Measurements from ENCODE around the gene ANO9. TPM values are rescaled to one million over a fixed set of nuclear protein-coding genes. Genes with fewer than 3 reads are reported as not detected.

ANO9 gene, protein sequence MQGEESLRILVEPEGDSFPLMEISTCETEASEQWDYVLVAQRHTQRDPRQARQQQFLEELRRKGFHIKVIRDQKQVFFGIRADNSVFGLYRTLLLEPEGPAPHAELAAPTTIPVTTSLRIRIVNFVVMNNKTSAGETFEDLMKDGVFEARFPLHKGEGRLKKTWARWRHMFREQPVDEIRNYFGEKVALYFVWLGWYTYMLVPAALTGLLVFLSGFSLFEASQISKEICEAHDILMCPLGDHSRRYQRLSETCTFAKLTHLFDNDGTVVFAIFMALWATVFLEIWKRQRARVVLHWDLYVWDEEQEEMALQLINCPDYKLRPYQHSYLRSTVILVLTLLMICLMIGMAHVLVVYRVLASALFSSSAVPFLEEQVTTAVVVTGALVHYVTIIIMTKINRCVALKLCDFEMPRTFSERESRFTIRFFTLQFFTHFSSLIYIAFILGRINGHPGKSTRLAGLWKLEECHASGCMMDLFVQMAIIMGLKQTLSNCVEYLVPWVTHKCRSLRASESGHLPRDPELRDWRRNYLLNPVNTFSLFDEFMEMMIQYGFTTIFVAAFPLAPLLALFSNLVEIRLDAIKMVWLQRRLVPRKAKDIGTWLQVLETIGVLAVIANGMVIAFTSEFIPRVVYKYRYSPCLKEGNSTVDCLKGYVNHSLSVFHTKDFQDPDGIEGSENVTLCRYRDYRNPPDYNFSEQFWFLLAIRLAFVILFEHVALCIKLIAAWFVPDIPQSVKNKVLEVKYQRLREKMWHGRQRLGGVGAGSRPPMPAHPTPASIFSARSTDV
- 10 to 100 TPM; 88.2 to 94.2 TPM for total RNA-seq

DNA sequence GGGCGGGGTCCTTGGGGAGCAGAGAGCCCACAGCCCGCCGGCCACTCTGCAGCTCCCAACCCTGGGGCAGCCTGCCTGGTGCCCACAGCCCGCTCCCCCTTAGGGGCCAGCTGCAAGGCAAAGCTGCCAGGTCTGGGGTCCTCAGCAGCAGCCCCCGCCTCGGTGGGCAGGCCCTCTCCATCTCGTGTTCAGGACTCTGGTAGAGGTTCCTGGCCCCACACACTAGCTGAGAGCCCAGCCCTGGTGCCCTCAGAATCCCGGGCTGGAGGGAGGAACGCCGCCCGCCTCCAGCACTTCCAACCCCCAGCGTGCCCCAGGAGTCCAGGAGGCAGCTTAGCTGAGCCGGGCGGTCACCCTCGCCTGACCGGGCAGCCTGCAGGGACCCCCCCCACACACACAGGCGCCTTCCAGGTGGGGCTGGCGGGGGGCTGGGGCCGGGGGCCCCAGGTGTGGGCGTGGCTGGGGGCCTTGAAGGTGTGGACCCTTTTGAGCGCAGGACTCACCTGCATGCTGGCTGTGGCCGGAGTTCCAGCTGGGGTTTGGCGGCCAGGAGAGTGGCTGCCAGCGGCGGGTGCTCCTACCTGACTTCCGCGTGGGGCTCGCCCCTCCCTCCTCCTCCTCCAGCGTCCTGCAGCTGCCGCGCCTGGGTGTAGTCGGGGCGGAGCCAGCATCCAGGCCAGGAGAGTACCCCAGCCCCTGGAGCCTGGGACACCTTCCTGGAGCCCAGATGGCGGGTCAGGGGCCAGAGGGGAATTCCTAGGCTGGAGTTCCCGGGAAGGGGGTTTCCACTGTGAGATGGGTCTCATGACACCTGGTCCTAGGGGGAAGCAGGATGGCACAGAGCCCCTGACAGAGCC is at the start of gene ANO9:
ANO9 (minus strand) TSS at position 594 of the 857 bp plus-strand sequence; CDS start at position 509, 85 bp downstream.
- Mint-ChIP-seq H3K4me1 (peaks cover 36% of the 10 kb centered on the region), H3K9me3 (no peaks in the 10 kb centered on the region), H3K27me3 (peaks cover 8% of the 10 kb centered on the region), H3K27ac (peak within 1 kb of the TSS; percentile 80), H3K36me3 (ENCODE audit: low read depth) (no peaks in the 10 kb centered on the region), H3K4me3 (peak within 1 kb of the TSS; percentile 73)
- CTCF ChIA-PET, result no interaction called here
- POLR2A ChIA-PET, result no interaction called here
- DNase-seq, result peak; percentile 76

DNA sequence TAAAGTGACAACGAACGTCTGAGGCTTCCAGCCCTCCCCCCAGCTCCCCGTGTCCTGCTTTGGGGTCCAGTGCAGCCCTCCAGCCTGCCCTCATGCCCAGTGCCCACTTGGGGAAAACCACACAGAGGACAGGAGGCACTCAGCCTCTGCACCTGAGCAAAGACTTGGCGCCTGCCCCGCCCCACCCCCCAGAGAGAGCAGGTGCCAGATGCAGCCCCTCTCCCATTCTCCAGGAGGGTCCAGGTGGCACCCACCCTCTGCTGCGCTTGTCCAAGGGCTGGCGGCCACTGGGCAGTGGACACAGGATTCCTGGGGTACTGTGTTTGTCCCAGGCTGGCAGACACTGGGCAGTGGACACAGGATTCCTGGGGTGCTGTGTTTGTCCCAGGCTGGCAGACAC is 49.5 kb upstream of the ANO9 start:
- Mint-ChIP-seq H3K9me3 (no peaks in the 10 kb centered on the region), H3K27ac (no peak overlapping the region), H3K4me1 (no peaks in the 10 kb centered on the region), H3K36me3 (ENCODE audit: low read depth) (peaks cover 10% of the 10 kb centered on the region), H3K4me3 (no peak overlapping the region), H3K27me3 (no peaks in the 10 kb centered on the region)
- CTCF ChIA-PET, result no interaction called here
- no peak for DNase-seq
- POLR2A ChIA-PET, result no interaction called here

DNA sequence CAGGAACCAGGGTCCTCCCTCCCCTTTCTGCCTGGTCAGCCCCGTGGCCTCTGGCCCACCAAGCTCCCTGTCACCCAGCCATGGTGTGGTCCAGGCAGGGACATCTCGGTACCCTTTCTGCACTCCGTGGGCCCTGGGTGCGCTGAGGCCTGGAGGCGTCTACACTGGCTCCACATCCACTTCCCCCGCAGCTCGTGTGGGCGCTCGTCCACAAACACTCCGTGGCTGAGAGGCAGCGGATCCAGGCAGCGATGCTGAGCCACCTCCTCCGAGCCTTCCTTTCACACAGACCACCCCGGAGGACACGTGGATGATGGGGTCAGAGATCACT is 49.1 kb upstream of the ANO9 start:
- CTCF ChIA-PET, result no interaction called here
- no peak overlapping the region for H3K4me3 Mint-ChIP-seq
- POLR2A ChIA-PET, result no interaction called here
- no peaks in the 10 kb centered on the region for H3K9me3 Mint-ChIP-seq
- peaks cover 8% of the 10 kb centered on the region for H3K36me3 Mint-ChIP-seq (ENCODE audit: low read depth)
- DNase-seq, result no peak
- no peaks in the 10 kb centered on the region for H3K4me1 Mint-ChIP-seq
- H3K27me3 Mint-ChIP-seq, result no peaks in the 10 kb centered on the region
- H3K27ac Mint-ChIP-seq, result no peak overlapping the region

DNA sequence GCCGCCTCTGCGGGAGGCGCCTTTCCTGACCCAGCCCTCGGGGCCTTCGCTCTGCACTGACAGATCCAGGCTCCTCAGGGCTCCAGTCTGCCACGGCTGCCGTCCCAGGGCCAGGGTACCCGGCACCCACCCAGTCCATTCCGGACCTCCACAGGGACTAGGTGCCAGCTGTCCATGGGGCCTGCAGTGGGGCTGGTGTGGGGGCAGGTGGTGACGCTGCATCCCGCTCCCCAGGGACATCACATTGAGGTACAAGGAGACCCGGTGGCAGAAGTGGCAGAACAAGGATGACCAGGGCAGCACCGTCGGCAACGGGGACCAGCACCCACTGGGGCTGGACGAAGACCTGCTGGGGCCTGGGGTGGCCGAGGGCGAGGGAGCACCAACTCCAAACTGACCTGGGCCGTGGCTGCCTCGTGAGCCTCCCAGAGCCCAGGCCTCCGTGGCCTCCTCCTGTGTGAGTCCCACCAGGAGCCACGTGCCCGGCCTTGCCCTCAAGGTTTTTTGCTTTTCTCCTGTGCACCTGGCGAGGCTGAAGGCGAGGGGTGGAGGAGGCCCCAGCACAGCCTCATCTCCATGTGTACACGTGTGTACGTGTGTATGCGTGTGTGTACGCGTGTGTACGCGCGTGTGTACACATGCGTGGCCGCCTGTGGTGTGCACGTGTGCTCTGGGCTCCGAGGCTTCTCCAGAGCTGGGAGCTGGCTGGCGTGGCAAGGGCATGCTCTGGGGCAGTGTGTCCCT is 48.5 kb upstream of the ANO9 start:
- Mint-ChIP-seq H3K27ac (no peak overlapping the region), H3K27me3 (no peaks in the 10 kb centered on the region), H3K4me3 (no peak overlapping the region), H3K9me3 (no peaks in the 10 kb centered on the region), H3K4me1 (no peaks in the 10 kb centered on the region), H3K36me3 (ENCODE audit: low read depth) (peaks cover 5% of the 10 kb centered on the region)
- DNase-seq, result no peak
- ChIA-PET CTCF (no interaction called here), POLR2A (no interaction called here)

DNA sequence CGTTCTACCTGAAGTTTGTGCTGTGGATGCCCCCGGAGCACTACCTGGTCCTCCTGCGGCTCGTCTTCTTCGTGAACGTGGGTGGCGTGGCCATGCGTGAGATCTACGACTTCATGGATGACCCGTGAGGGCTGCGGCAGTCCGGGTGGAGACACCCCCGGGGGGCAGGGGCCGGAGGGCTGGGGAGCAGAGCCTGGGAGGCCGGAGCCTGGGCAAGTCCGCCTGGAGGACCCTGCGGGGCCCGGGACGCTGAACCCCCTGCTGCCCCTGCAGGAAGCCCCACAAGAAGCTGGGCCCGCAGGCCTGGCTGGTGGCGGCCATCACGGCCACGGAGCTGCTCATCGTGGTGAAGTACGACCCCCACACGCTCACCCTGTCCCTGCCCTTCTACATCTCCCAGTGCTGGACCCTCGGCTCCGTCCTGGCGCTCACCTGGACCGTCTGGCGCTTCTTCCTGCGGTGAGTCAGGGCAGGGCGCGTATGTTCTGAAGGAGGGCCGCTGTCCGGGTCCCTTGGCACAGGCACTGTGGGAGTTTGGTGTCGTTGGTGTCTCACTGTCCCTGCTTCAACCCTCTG is 47.9 kb upstream of the ANO9 start:
- POLR2A ChIA-PET, result no interaction called here
- CTCF ChIA-PET, result interaction anchor here (0.9 kb wide), 1 partner anchor 17 kb away, joined by 3 read pairs; no protein-coding TSS in a partner anchor
- Mint-ChIP-seq H3K9me3 (no peaks in the 10 kb centered on the region), H3K4me1 (no peaks in the 10 kb centered on the region), H3K27ac (no peak overlapping the region), H3K36me3 (ENCODE audit: low read depth) (peaks cover 3% of the 10 kb centered on the region), H3K27me3 (no peaks in the 10 kb centered on the region), H3K4me3 (no peak overlapping the region)
- DNase-seq, result no peak

DNA sequence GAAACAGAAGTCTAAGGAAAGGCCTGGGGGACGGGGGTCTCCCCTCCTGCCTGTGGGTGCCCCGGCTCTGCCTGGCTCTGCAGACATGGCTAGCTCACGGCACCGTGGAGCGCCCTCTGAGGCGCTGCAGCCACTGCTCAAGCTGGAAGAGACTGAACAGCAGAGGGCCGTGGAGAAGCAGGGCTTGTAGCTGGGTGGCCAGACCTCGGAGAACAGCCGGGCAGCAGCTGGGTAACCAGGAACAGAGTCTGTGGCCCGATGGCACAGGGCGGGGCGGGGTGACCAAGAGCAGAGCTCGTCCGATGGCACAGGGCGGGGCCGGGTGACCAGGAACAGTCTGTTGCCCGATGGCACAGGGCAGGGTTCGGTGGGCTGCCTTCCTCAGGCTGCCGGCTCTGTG is 47.2 kb upstream of the ANO9 start:
- POLR2A ChIA-PET, result no interaction called here
- no peaks in the 10 kb centered on the region for H3K4me1 Mint-ChIP-seq
- H3K9me3 Mint-ChIP-seq, result no peaks in the 10 kb centered on the region
- CTCF ChIA-PET, result interaction anchor here (0.9 kb wide), 1 partner anchor 16 kb away, joined by 3 read pairs; no protein-coding TSS in a partner anchor
- no peak overlapping the region for H3K27ac Mint-ChIP-seq
- no peaks in the 10 kb centered on the region for H3K36me3 Mint-ChIP-seq (ENCODE audit: low read depth)
- H3K27me3 Mint-ChIP-seq, result no peaks in the 10 kb centered on the region
- H3K4me3 Mint-ChIP-seq, result no peak overlapping the region
- DNase-seq, result no peak

DNA sequence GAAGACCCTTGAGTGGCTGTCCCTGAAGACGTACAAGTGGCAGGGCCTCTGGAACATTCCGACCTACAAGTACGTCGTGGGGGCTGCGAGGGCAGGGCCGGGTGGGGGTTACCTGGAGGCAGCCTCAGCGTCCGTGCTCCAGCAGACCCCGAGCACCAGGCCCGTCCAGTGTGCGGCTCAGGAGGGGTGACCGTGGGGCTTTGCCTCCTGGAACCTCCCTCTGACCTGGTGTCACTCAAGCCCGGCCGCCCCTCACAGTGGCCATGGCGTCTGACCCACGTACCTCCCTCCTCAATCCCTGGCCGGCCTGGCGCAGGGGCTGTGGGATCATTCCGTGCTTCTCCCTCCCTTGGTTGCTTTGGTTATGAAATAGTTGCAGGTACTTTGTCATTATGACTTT is 46.8 kb upstream of the ANO9 start:
- Mint-ChIP-seq H3K27ac (no peak overlapping the region), H3K9me3 (no peaks in the 10 kb centered on the region), H3K4me3 (no peak overlapping the region), H3K27me3 (no peaks in the 10 kb centered on the region), H3K4me1 (no peaks in the 10 kb centered on the region), H3K36me3 (ENCODE audit: low read depth) (no peaks in the 10 kb centered on the region)
- no peak for DNase-seq
- ChIA-PET CTCF (interaction anchor here (0.9 kb wide), 1 partner anchor 16 kb away, joined by 3 read pairs; no protein-coding TSS in a partner anchor), POLR2A (no interaction called here)

DNA sequence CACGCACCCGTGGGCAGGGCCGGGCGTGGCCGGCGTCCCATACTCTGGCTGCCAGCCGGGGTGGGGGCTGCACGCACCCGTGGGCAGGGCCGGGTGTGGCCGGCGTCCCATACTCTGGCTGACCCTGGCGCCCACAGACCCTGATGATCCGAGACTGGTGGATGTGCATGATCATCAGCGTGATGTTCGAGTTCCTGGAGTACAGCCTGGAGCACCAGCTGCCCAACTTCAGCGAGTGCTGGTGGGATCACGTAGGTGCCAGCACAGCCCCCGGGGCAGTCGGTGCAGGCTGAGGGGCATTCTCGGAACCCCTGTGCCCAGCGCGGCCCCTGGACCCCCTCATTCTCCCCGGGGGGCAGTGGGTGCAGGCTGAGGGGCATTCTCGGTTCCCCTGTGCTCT is 46.3 kb upstream of the ANO9 start:
- POLR2A ChIA-PET, result no interaction called here
- no peaks in the 10 kb centered on the region for H3K36me3 Mint-ChIP-seq (ENCODE audit: low read depth)
- no peaks in the 10 kb centered on the region for H3K27me3 Mint-ChIP-seq
- H3K27ac Mint-ChIP-seq, result no peak overlapping the region
- DNase-seq, result no peak
- H3K9me3 Mint-ChIP-seq, result no peaks in the 10 kb centered on the region
- H3K4me1 Mint-ChIP-seq, result no peaks in the 10 kb centered on the region
- CTCF ChIA-PET, result no interaction called here
- H3K4me3 Mint-ChIP-seq, result no peak overlapping the region

DNA sequence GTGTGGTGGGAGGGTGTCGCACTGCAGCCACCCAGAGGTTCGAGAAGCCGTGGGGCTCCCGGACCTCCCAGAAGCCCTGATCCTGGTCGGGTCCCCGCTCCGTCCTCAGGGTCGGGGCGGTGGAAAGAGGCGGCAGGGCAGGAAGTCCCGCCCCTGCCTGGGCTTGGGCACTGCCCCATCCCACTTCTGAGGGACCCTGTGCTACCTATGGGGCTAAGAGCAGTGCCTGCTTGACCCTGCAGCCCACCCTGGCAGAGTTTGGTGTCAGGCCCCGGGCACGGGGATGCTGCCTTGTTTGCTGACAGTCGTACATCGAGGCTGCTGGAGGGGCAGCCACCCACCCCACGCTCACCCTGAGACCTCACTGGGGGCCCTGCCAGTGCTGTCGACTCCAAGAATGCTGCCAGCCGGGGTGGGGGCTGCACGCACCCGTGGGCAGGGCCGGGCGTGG is 45.8 kb upstream of the ANO9 start:
- CTCF ChIA-PET, result no interaction called here
- no peak for DNase-seq
- no peak overlapping the region for H3K27ac Mint-ChIP-seq
- H3K27me3 Mint-ChIP-seq, result no peaks in the 10 kb centered on the region
- H3K9me3 Mint-ChIP-seq, result no peaks in the 10 kb centered on the region
- H3K4me1 Mint-ChIP-seq, result no peaks in the 10 kb centered on the region
- no peaks in the 10 kb centered on the region for H3K36me3 Mint-ChIP-seq (ENCODE audit: low read depth)
- POLR2A ChIA-PET, result no interaction called here
- H3K4me3 Mint-ChIP-seq, result no peak overlapping the region

DNA sequence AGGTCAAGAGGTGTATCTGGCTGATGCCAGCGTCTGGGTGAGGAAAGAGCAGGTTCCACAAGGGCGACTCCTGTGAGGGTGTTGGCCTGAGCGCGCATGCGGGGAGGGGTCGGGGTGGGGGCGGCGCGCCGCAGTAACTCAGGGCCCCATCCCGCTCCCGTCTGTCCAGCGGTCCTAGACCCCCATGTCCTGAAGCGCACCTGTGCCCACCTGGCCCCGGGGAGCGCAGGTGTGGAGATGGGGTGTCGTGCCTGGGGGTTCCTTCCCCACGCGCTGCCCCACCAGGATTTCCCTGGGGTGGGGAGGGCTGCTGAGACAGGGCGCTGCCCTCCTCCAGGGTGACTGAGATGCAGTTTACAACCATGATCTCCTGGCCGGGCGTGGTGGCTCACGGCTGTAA is 44.4 kb upstream of the ANO9 start:
- Mint-ChIP-seq H3K9me3 (no peaks in the 10 kb centered on the region), H3K4me3 (no peak overlapping the region), H3K27me3 (no peaks in the 10 kb centered on the region), H3K36me3 (ENCODE audit: low read depth) (no peaks in the 10 kb centered on the region), H3K4me1 (no peaks in the 10 kb centered on the region), H3K27ac (no peak overlapping the region)
- ChIA-PET CTCF (no interaction called here), POLR2A (no interaction called here)
- no peak for DNase-seq

DNA sequence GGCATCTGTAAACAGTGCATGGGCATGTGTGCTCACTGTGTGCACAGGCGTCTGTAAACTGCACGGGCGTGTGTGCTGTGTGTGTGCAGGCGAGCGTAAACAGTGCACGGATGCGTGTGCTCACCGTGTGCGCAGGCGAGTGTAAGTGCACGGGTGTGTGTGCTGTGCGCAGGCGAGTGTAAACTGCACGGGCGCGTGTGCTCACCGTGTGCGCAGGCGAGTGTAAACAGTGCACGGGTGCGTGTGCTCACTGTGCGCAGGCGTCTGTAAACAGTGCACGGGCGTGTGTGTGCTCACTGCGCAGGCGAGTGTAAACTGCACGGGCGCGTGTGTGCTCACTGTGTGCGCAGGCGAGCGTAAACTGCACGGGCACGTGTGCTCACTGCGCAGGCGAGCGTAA is 42.8 kb upstream of the ANO9 start:
- H3K4me3 Mint-ChIP-seq, result no peak overlapping the region
- no peaks in the 10 kb centered on the region for H3K27me3 Mint-ChIP-seq
- ChIA-PET CTCF (no interaction called here), POLR2A (no interaction called here)
- no peaks in the 10 kb centered on the region for H3K36me3 Mint-ChIP-seq (ENCODE audit: low read depth)
- no peaks in the 10 kb centered on the region for H3K9me3 Mint-ChIP-seq
- DNase-seq, result no peak
- H3K4me1 Mint-ChIP-seq, result no peaks in the 10 kb centered on the region
- no peak overlapping the region for H3K27ac Mint-ChIP-seq

DNA sequence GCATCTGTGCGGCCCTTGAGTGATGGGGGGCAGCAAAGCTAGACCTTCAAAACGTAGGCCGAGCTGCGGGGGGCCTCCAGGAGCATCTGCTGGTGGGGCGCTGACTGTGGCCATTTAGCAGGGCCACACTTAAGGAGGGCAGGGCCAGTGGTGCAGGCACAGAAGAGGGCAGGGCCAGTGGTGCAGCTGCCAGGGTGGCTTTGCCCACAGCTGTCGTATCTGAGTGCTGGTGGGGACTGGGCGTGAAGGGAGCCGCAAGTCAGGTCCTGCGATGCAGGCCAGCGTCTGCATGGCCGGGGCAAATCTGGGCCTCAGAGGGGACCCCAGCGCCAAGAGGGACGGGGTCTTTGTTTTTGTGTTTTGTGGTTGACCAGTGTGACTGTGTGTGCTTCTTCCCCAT is 37.5 kb upstream of the ANO9 start:
- no peaks in the 10 kb centered on the region for H3K4me1 Mint-ChIP-seq

More for the DNA sequence above, 37.5 kb upstream of the ANO9 start:
- no peak overlapping the region for H3K27ac Mint-ChIP-seq
- POLR2A ChIA-PET, result no interaction called here
- no peaks in the 10 kb centered on the region for H3K9me3 Mint-ChIP-seq
- no peak for DNase-seq
- H3K27me3 Mint-ChIP-seq, result no peaks in the 10 kb centered on the region
- H3K36me3 Mint-ChIP-seq (ENCODE audit: low read depth), result no peaks in the 10 kb centered on the region
- CTCF ChIA-PET, result interaction anchor here (1.0 to 1.3 kb wide), 2 partner anchors 40 to 48 kb away, joined by 3 read pairs; no protein-coding TSS in a partner anchor
- H3K4me3 Mint-ChIP-seq, result no peak overlapping the region

All from activated CD4-positive, alpha-beta T cell treated with anti-CD3 and anti-CD28 coated beads, Interleukin-2, amount 10 ng/mL, durations not matched to agents 7 days and 5 days (primary cell).